Activated B cell treated with CpG ODN at 0.5 μM for 24 hours (primary cell): ENCODE measurements around the gene CREBZF. TPM values are rescaled to one million over a fixed set of nuclear protein-coding genes. Genes with fewer than 3 reads are reported as not detected.

ENCODE experiments used
- ATAC-seq: fragments of 200-7000 bp; cut with Tn5 transposase; one replicate; pipeline ENCODE4 v1.10.0; 2021; ENCODE audit warnings: low read depth, mild to moderate bottlenecking, moderate library complexity
- CTCF ChIA-PET: fragments of 350-600 bp; sonication (Branson Sonifier 250); formaldehyde crosslinking; loops from one replicate; lab custom pipeline; 2021; ENCODE audit warnings: antibody characterized with exemption; lab: Charles Lee
- POLR2A ChIA-PET: fragments of 350-600 bp; sonication (Branson Sonifier 250); formaldehyde crosslinking; loops from one replicate; lab custom pipeline; 2021; ENCODE audit warnings: antibody characterized with exemption; lab: Charles Lee
- DNase-seq: peaks from one replicate; pipeline ENCODE4 v3.0.0; 2022
- H3K27ac Mint-ChIP-seq: one replicate; pipeline ENCODE4 v1.8.0; 2020; ENCODE audit warnings: mixed read lengths
- H3K27me3 Mint-ChIP-seq: one replicate; pipeline ENCODE4 v1.8.0; 2021; ENCODE audit warnings: mixed read lengths
- H3K36me3 Mint-ChIP-seq: one replicate; pipeline ENCODE4 v1.8.0; 2021; ENCODE audit warnings: low read depth, mixed read lengths
- H3K4me1 Mint-ChIP-seq: one replicate; pipeline ENCODE4 v1.8.0; 2021; ENCODE audit warnings: mixed read lengths
- H3K4me3 Mint-ChIP-seq: one replicate; pipeline ENCODE4 v1.8.0; 2020; ENCODE audit warnings: mild to moderate bottlenecking, mixed read lengths
- H3K9me3 Mint-ChIP-seq: one replicate; pipeline ENCODE4 v1.8.0; 2020; ENCODE audit warnings: mixed read lengths
- intact Hi-C: fragments of 100-400 bp; cut with micrococcal nuclease; formaldehyde crosslinking; loops from one replicate; pipeline ENCODE4 v1.15.1; 2024
- total RNA-seq: library from RNA; stranded (reverse); gene quantifications from 2 replicates; pipeline ENCODE4 v1.2.3, GENCODE V29; 2022
- TF ChIP-seq, protein P1 (sequence below): fragments of 200-600 bp; IDR thresholded peaks from one replicate; pipeline ENCODE4 v1.8.0; 2022; ENCODE audit warnings: antibody characterized with exemption, mild to moderate bottlenecking

Gene CREBZF
- total RNA-seq, 1 donor from 2014 or later, result 60.3 TPM

DNA sequence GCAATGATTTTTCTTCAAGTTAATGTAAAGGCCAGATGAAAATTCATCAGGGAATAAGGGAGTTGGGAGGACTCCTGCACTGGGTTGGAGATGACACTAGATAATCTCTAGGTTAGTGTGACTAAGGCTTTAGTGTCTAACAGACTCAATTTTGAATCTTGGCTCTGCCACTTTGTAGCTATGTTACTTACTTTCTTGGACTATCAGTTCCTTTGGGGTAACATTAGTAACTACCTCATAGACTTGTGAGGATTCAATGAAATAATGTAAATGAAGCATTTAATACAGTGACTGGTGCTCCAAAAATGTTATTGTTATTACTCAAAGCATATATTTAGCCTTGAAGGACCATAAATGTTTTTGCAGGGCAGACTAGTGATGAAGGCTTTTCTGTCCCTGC, 30.6 kb upstream of the CREBZF start:
- Mint-ChIP-seq H3K4me1 (peaks cover 10% of the 10 kb centered on the region), H3K27ac (no peak overlapping the region), H3K4me3 (no peak overlapping the region), H3K36me3 (no peaks in the 10 kb centered on the region), H3K27me3 (no peaks in the 10 kb centered on the region), H3K9me3 (no peaks in the 10 kb centered on the region)
- ChIA-PET CTCF (no interaction called here), POLR2A (no interaction called here)
- no peak for ATAC-seq
- TF ChIP-seq, protein P1, sequence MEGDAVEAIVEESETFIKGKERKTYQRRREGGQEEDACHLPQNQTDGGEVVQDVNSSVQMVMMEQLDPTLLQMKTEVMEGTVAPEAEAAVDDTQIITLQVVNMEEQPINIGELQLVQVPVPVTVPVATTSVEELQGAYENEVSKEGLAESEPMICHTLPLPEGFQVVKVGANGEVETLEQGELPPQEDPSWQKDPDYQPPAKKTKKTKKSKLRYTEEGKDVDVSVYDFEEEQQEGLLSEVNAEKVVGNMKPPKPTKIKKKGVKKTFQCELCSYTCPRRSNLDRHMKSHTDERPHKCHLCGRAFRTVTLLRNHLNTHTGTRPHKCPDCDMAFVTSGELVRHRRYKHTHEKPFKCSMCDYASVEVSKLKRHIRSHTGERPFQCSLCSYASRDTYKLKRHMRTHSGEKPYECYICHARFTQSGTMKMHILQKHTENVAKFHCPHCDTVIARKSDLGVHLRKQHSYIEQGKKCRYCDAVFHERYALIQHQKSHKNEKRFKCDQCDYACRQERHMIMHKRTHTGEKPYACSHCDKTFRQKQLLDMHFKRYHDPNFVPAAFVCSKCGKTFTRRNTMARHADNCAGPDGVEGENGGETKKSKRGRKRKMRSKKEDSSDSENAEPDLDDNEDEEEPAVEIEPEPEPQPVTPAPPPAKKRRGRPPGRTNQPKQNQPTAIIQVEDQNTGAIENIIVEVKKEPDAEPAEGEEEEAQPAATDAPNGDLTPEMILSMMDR, result no peak
- intact Hi-C loops, result loop anchor here (10.0 kb wide), 1 partner anchor 1119 kb away; no protein-coding TSS in a partner anchor
- no peak for DNase-seq

DNA sequence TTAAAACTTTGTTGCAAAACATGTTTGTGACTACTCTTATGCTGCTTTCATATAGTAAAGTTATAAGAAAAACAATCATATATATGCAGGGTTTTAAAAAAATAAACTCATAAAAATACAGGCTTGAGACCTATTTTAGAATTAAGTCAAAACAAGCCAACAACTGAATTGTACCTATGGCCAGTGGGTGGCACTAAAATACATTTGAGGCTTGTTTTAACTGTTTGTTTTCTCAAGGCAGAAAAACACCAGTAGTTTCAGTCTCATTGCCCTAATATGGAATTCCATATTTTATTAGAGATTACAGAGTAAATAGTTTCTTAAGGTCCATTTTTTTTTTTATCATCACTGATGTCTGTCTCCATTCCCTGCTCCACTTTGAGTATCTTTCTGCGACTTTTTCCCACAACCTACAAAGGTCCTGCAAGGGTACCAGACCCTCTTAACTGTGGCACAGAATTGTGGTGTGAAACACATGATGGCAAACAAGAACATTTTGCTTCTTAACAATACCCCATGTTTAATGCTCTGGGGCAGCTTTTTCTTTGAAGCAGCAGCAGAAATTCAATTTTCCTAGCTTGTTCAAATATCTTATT, 29.6 kb upstream of the CREBZF start:
- TF ChIP-seq, protein P1, result no peak
- Mint-ChIP-seq H3K4me3 (no peak overlapping the region), H3K36me3 (no peaks in the 10 kb centered on the region), H3K27ac (no peak overlapping the region), H3K4me1 (peaks cover 1% of the 10 kb centered on the region), H3K9me3 (no peaks in the 10 kb centered on the region), H3K27me3 (peaks cover 3% of the 10 kb centered on the region)
- DNase-seq (no peak), ATAC-seq (no peak)
- CTCF ChIA-PET, result no interaction called here
- POLR2A ChIA-PET, result no interaction called here
- intact Hi-C loops, result loop anchor here (10.0 kb wide), 1 partner anchor 1120 kb away; no protein-coding TSS in a partner anchor

DNA sequence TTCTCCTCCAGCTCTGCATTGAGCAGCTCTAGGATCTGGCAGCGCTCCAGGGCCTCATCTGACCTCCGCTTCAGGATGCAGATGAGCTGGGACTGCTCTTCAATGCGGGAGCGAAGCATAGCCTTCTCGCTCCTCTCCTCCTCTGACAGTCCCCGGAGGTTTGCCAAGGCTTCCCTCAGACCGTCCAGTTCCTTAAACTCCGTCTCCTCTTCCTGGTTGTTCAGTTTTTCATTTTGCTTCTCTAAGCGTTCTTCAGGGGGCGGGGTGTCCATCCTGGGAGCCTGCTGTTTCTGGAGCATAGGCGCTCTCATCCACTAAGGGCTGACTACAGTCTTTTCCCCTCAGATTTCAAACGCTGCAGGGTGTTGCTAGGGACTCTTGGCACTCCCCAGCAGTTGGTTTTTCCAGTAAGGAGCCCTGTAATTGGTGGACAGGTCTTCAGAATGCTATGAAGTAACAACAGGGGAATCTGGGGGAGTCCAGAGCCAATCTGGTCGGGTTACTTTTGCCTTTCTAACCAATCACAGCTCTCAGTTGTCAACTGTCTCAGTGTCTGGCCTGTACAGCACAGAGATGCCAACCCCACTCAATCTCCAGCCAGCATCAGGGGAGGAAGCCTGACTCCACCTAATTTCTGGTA, 21.0 kb upstream of the CREBZF start, which contains the start of gene CCDC89:
Gene CCDC89 (minus strand): TSS at position 376 of the 640 bp plus-strand sequence. CDS start 65 bp downstream, at position 311.
- no peaks in the 10 kb centered on the region for H3K9me3 Mint-ChIP-seq
- CTCF ChIA-PET, result no interaction called here
- H3K27ac Mint-ChIP-seq, result no peak within 1 kb of the TSS
- no peak for ATAC-seq
- no peaks in the 10 kb centered on the region for H3K36me3 Mint-ChIP-seq
- intact Hi-C loops, result no loop called here
- H3K4me3 Mint-ChIP-seq, result no peak within 1 kb of the TSS
- no peak for DNase-seq
- peaks cover 7% of the 10 kb centered on the region for H3K27me3 Mint-ChIP-seq
- TF ChIP-seq, protein P1, result no peak
- H3K4me1 Mint-ChIP-seq, result peaks cover 11% of the 10 kb centered on the region
- POLR2A ChIA-PET, result no interaction called here

DNA sequence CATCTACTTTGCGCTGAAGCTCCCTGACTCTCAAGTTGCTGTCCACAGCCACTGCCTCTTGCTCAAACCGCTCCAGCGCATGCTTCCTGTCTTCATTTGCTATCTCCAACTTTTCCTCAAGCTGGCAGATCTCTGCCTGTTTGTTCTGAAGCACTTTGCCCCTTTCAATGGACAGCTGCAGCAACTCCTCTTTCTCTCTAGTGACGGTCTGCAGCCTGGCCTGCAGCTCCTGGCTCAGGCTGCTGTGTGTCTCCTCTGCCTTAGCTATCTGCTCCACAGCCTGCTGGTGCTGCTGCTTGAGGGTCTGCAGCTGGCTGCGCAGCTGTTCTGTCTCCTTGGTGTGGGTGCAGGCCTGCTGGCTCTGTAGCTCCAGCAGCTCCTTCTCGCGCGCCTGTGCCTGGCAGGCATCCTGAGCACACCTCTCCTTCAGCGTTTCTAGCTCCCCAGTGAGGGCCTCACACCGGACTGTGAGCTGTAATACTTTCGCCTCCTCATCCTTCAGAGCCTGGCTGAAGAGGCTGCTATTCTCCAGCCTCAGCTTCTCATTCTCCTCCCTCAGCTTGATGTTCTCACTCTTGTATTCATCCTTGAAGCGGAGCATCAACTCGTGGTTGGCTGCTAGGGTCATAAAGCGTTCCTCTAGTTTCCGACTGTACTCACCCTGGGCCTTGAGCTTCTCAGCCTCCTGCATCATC, 20.3 kb upstream of the CREBZF start:
- ChIA-PET POLR2A (interaction anchor here (1.1 kb wide), 1 partner anchor 15 kb away, joined by 3 read pairs; no protein-coding TSS in a partner anchor), CTCF (interaction anchor here (1.2 kb wide), 1 partner anchor 15 kb away, joined by 3 read pairs; no protein-coding TSS in a partner anchor)
- no peaks in the 10 kb centered on the region for H3K9me3 Mint-ChIP-seq
- peaks cover 11% of the 10 kb centered on the region for H3K4me1 Mint-ChIP-seq
- DNase-seq (no peak), ATAC-seq (no peak)
- TF ChIP-seq, protein P1, result no peak
- no peaks in the 10 kb centered on the region for H3K36me3 Mint-ChIP-seq
- intact Hi-C loops, result no loop called here
- no peak overlapping the region for H3K27ac Mint-ChIP-seq
- H3K4me3 Mint-ChIP-seq, result no peak overlapping the region
- H3K27me3 Mint-ChIP-seq, result peaks cover 10% of the 10 kb centered on the region
